ENCODE results near the gene PPP4C.
A peak's percentile ranks its signal among the peaks of the same experiment; 100 is the strongest.

The PPP4C gene

DNA sequence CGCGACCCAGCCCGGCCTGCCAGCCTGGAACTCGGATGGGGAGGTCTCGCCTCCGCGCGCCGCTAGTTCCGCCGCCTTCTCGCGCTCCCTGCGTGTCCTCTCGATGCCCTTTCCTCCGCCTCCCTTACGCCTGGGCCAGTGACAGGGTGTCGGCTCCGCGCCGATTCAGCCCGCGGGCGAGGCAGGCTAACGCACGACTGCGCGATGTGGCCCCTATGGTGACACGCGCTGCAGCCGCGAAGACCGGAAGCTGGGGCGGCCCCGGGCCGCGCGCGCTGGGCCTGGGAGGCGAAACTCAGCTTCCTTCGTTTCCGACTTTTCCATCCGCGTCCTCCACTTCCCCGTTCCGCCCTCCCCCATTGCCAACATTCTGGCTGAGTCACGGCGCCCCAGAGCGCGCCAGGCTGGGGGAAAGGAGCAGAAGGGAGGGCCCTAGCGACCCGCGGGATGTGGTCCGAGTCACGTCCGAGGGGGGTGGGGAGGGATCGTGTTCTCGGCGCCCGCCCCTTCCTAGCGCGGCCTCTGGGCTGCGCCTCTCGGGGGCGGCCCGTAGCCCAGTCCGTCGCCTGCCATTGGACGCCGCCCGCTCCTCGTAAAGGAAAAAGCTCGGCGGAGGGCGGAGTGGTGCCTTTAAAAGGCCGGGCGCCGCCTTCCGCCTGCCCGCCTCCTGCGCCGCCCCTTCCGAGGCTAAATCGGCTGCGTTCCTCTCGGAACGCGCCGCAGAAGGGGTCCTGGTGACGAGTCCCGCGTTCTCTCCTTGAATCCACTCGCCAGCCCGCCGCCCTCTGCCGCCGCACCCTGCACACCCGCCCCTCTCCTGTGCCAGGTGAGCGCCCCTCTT is 10.5 kb upstream of the PPP4C start, which contains the start of gene ALDOA:
Gene ALDOA (plus strand): TSS at position 659 of the 841 bp plus-strand sequence. CDS start 1,138 bp downstream, outside the sequence.
- Histone ChIP-seq H2AK5ac (ENCODE audit: low read depth, low read length) (peak within 1 kb of the TSS; percentile 98), H3K36me3 (replicated peaks in 1 of 2; ENCODE audit: control insufficient read depth in 2 of 2, insufficient read depth in 2 of 2, low read length in 2 of 2) (peaks cover 28 to 51% of the 10 kb centered on the region in 2 donors), H3K18ac (ENCODE audit: low read length) (peak within 1 kb of the TSS; percentile 100), H4K8ac (ENCODE audit: low read depth, low read length) (peak within 1 kb of the TSS; percentile 53), H3K27ac (replicated peaks; ENCODE audit: low read length) (peak within 1 kb of the TSS; percentile 99), H3K23ac (ENCODE audit: low read depth, low read length, poor library complexity) (peak within 1 kb of the TSS; percentile 100), H2AFZ (ENCODE audit: low read length) (peak within 1 kb of the TSS; percentile 93), H3K4me2 (ENCODE audit: insufficient read depth, low read length, poor library complexity, severe bottlenecking) (peak within 1 kb of the TSS; percentile 87), H3K4me1 (ENCODE audit: control insufficient read depth in 2 of 2, insufficient read depth in 1 of 2, low read depth in 1 of 2, low read length in 2 of 2) (peaks cover 17 to 26% of the 10 kb centered on the region in 2 donors), H3K9me3 (replicated peaks in 1 of 2; ENCODE audit: control insufficient read depth in 2 of 2, insufficient read depth in 1 of 2, low read depth in 1 of 2, low read length in 2 of 2) (no peaks in the 10 kb centered on the region), H2BK5ac (ENCODE audit: low read length) (peak within 1 kb of the TSS; percentile 90), H2BK12ac (ENCODE audit: low read length) (peak within 1 kb of the TSS; percentile 12), H2BK120ac (ENCODE audit: low read depth, low read length) (peak within 1 kb of the TSS; percentile 93), H3K79me1 (ENCODE audit: low read depth, low read length) (peaks cover 17% of the 10 kb centered on the region), H3K9ac (ENCODE audit: low read depth, low read length, poor library complexity) (peak within 1 kb of the TSS; percentile 100), H4K91ac (ENCODE audit: low read depth, low read length, poor library complexity) (peak within 1 kb of the TSS; percentile 85), H3K4ac (ENCODE audit: low read length) (peak within 1 kb of the TSS; percentile 99), H3K14ac (ENCODE audit: low read length) (peak within 1 kb of the TSS; percentile 99), H2BK15ac (ENCODE audit: low read length) (peak within 1 kb of the TSS; percentile 98), H3K4me3 (ENCODE audit: low read length in 2 of 2) (peak within 1 kb of the TSS; percentile 96 to 99), H3K27me3 (ENCODE audit: control insufficient read depth in 3 of 3, insufficient read depth in 3 of 3, low read depth in 1 of 3, low read length in 3 of 3) (no peaks in the 10 kb centered on the region)
- DNase-seq (ENCODE audit: low spot score) = peak; percentile 95
- WGBS, 2 donors (ENCODE audit: extremely low coverage in 2 of 2, insufficient read length in 2 of 2, insufficient replicate concordance in 1 of 2) = no CpG with 5 or more reads among the region's 99 CpGs

DNA sequence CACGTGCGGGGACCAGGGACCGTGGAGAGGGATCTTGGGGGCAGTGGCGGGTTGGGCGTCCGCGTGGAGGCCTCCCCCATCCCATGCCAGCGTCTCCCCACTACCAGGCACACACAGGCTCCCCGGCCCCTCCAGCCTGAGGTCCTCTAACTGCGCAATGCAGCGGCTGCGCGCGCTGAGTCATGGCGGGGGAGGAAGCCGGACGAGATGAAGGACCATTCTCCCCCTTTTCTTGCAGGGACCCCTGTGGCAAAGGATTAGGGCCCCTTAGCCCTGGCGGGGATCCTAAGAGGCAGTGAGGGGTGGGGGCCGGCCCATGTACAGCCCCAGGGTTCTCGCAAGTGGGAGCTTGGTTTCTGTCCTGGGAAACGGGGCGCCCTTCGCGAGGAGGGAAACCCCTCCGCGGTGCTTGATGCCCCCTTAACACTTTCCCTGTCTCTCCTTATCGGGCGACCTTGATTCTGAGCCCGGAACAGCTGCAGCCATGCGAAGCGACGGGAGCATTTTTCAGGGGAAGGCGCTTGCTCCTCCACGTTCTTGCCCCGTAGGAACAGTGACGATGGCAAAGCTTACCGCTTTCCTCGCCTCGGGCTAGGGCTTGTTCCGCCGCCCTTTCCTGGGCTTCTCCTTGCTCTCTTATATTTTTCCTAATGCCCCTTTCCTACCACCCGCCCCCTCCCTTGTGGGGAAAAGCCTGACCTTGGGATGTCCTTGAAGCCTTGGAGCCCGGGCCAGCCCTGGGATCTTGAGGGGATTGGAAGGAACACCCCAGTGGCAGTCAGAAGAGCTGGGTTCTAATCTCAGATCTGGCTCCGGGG is 9.6 kb upstream of the PPP4C start:
- Histone ChIP-seq H3K4me2 (ENCODE audit: insufficient read depth, low read length, poor library complexity, severe bottlenecking) (peak overlapping the region; percentile 87), H3K9ac (ENCODE audit: low read depth, low read length, poor library complexity) (peak overlapping the region; percentile 100), H3K27me3 (ENCODE audit: control insufficient read depth in 3 of 3, insufficient read depth in 3 of 3, low read depth in 1 of 3, low read length in 3 of 3) (no peaks in the 10 kb centered on the region), H3K4ac (ENCODE audit: low read length) (peak overlapping the region; percentile 99), H4K8ac (ENCODE audit: low read depth, low read length) (no peak overlapping the region), H3K36me3 (replicated peaks in 1 of 2; ENCODE audit: control insufficient read depth in 2 of 2, insufficient read depth in 2 of 2, low read length in 2 of 2) (peaks cover 32 to 51% of the 10 kb centered on the region in 2 donors), H3K9me3 (replicated peaks in 1 of 2; ENCODE audit: control insufficient read depth in 2 of 2, insufficient read depth in 1 of 2, low read depth in 1 of 2, low read length in 2 of 2) (no peaks in the 10 kb centered on the region), H4K91ac (ENCODE audit: low read depth, low read length, poor library complexity) (no peak overlapping the region), H3K27ac (replicated peaks; ENCODE audit: low read length) (peak overlapping the region; percentile 87), H3K23ac (ENCODE audit: low read depth, low read length, poor library complexity) (peak overlapping the region; percentile 100), H2BK120ac (ENCODE audit: low read depth, low read length) (peak overlapping the region; percentile 93), H3K79me1 (ENCODE audit: low read depth, low read length) (peaks cover 17% of the 10 kb centered on the region), H2BK12ac (ENCODE audit: low read length) (no peak overlapping the region), H3K18ac (ENCODE audit: low read length) (peak overlapping the region; percentile 99), H2BK5ac (ENCODE audit: low read length) (peak overlapping the region; percentile 90), H2AFZ (ENCODE audit: low read length) (peak overlapping the region; percentile 86), H3K4me1 (ENCODE audit: control insufficient read depth in 2 of 2, insufficient read depth in 1 of 2, low read depth in 1 of 2, low read length in 2 of 2) (peaks cover 15 to 24% of the 10 kb centered on the region in 2 donors), H2BK15ac (ENCODE audit: low read length) (peak overlapping the region; percentile 64), H3K4me3 (ENCODE audit: low read length in 2 of 2) (peak overlapping the region; percentile 96 to 99), H2AK5ac (ENCODE audit: low read depth, low read length) (peak overlapping the region; percentile 64), H3K14ac (ENCODE audit: low read length) (peak overlapping the region; percentile 99)
- no CpG with 5 or more reads among the region's 44 CpGs for whole genome bisulfite sequencing, 2 donors (ENCODE audit: extremely low coverage in 2 of 2, insufficient read length in 2 of 2, insufficient replicate concordance in 1 of 2)
- no peak for DNase-seq (ENCODE audit: low spot score)

DNA sequence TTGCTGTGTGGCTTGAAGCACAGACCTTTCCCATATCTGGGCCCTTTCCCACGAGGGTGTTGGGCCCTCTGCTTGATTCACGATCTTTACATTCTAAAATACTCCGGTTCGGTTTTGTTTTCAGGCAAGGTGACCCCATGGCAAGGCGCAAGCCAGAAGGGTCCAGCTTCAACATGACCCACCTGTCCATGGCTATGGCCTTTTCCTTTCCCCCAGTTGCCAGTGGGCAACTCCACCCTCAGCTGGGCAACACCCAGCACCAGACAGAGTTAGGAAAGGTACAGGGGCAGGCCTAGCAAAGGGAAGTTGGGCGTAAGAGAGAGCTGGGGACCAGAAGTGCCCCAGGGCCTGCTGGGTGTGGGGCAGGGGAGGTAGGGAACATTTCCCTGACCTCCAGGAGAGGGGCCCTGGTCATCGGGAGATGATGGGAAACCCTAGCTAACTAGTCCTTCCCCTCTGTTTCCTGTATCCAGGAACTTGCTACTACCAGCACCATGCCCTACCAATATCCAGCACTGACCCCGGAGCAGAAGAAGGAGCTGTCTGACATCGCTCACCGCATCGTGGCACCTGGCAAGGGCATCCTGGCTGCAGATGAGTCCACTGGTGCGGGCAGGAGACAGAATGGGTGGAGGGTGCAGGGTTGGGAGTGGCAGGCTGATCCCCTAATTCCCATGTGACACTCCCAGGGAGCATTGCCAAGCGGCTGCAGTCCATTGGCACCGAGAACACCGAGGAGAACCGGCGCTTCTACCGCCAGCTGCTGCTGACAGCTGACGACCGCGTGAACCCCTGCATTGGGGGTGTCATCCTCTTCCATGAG is 8.8 kb upstream of the PPP4C start:
- H2BK15ac ChIP-seq (ENCODE audit: low read length) = no peak overlapping the region
- peaks cover 37 to 58% of the 10 kb centered on the region in 2 donors for H3K36me3 ChIP-seq (replicated peaks in 1 of 2; ENCODE audit: control insufficient read depth in 2 of 2, insufficient read depth in 2 of 2, low read length in 2 of 2)
- H3K23ac ChIP-seq (ENCODE audit: low read depth, low read length, poor library complexity) = peak overlapping the region; percentile 25
- no peaks in the 10 kb centered on the region for H3K27me3 ChIP-seq (ENCODE audit: control insufficient read depth in 3 of 3, insufficient read depth in 3 of 3, low read depth in 1 of 3, low read length in 3 of 3)
- no peak for DNase-seq (ENCODE audit: low spot score)
- no peak overlapping the region for H2BK5ac ChIP-seq (ENCODE audit: low read length)
- no peak overlapping the region for H2BK120ac ChIP-seq (ENCODE audit: low read depth, low read length)
- no peak overlapping the region for H3K14ac ChIP-seq (ENCODE audit: low read length)
- H3K79me1 ChIP-seq (ENCODE audit: low read depth, low read length) = peaks cover 17% of the 10 kb centered on the region
- no peak overlapping the region for H3K18ac ChIP-seq (ENCODE audit: low read length)
- H3K4me1 ChIP-seq (ENCODE audit: control insufficient read depth in 2 of 2, insufficient read depth in 1 of 2, low read depth in 1 of 2, low read length in 2 of 2) = peaks cover 15 to 24% of the 10 kb centered on the region in 2 donors
- H3K27ac ChIP-seq (replicated peaks; ENCODE audit: low read length) = no peak overlapping the region
- peak overlapping the region; percentile 96 to 99 for H3K4me3 ChIP-seq (ENCODE audit: low read length in 2 of 2)
- H3K4me2 ChIP-seq (ENCODE audit: insufficient read depth, low read length, poor library complexity, severe bottlenecking) = peak overlapping the region; percentile 87
- H4K8ac ChIP-seq (ENCODE audit: low read depth, low read length) = no peak overlapping the region
- peak overlapping the region; percentile 82 for H3K9ac ChIP-seq (ENCODE audit: low read depth, low read length, poor library complexity)
- no peak overlapping the region for H4K91ac ChIP-seq (ENCODE audit: low read depth, low read length, poor library complexity)
- no peak overlapping the region for H2AFZ ChIP-seq (ENCODE audit: low read length)
- H2AK5ac ChIP-seq (ENCODE audit: low read depth, low read length) = no peak overlapping the region
- H2BK12ac ChIP-seq (ENCODE audit: low read length) = no peak overlapping the region
- no peaks in the 10 kb centered on the region for H3K9me3 ChIP-seq (replicated peaks in 1 of 2; ENCODE audit: control insufficient read depth in 2 of 2, insufficient read depth in 1 of 2, low read depth in 1 of 2, low read length in 2 of 2)
- no CpG with 5 or more reads among the region's 21 CpGs for WGBS, 2 donors (ENCODE audit: extremely low coverage in 2 of 2, insufficient read length in 2 of 2, insufficient replicate concordance in 1 of 2)
- no peak overlapping the region for H3K4ac ChIP-seq (ENCODE audit: low read length)

All from neuronal stem cell (in vitro differentiated cells).